ENCODE results near the gene RHBG. TPM values are rescaled to one million over a fixed set of nuclear protein-coding genes. Genes with fewer than 3 reads are reported as not detected.

Gene RHBG
- total RNA-seq, 2 donors from 2014 or later: 0.85 TPM; not detected in 1

GRCh38 chr1:156376146-156376545 lies 7.1 kb downstream of the RHBG start:
- H3K4me1 ChIP-seq (replicated peaks): no peaks in the 10 kb centered on the region
- intact Hi-C loops (cut with DNase I): no loop called here
- no peaks in the 10 kb centered on the region for H3K27me3 ChIP-seq (replicated peaks; ENCODE audit: insufficient read depth)
- 87% methylated on average over 2 of the region's 2 CpGs for WGBS
- no peaks in the 10 kb centered on the region for H3K9me3 ChIP-seq
- TF ChIP-seq CTCF (IDR thresholded peaks at IDR 0.05) (no peak), POLR2AphosphoS5 (IDR thresholded peaks at IDR 0.05) (no peak), POLR2A (IDR thresholded peaks at IDR 0.05) (no peak)
- H3K36me3 ChIP-seq: no peaks in the 10 kb centered on the region
- no peak for DNase-seq (ENCODE audit: low spot score)
- H3K4me3 ChIP-seq: no peak overlapping the region
- H3K27ac ChIP-seq: no peak overlapping the region

GRCh38 chr1:156376958-156377919 lies 8.2 kb downstream of the RHBG start:
- no peak for TF ChIP-seq CTCF (IDR thresholded peaks at IDR 0.05)
- TF ChIP-seq POLR2AphosphoS5 (IDR thresholded peaks at IDR 0.05): no peak
- no peak for DNase-seq (ENCODE audit: low spot score)
- WGBS: 70% methylated on average over 19 of the region's 20 CpGs
- Histone ChIP-seq H3K4me1 (replicated peaks) (no peaks in the 10 kb centered on the region), H3K27me3 (replicated peaks; ENCODE audit: insufficient read depth) (no peaks in the 10 kb centered on the region), H3K9me3 (no peaks in the 10 kb centered on the region), H3K4me3 (no peak overlapping the region), H3K27ac (no peak overlapping the region), H3K36me3 (no peaks in the 10 kb centered on the region)
- intact Hi-C loops (cut with DNase I): no loop called here

- Histone ChIP-seq H3K4me3 (no peak overlapping the region), H3K27ac (no peak overlapping the region), H3K9me3 (no peaks in the 10 kb centered on the region), H3K27me3 (replicated peaks; ENCODE audit: insufficient read depth) (no peaks in the 10 kb centered on the region), H3K4me1 (replicated peaks) (no peaks in the 10 kb centered on the region), H3K36me3 (no peaks in the 10 kb centered on the region)
- 81% methylated on average over 6 of the region's 6 CpGs for WGBS
- intact Hi-C loops (cut with DNase I): no loop called here
- no peak for DNase-seq (ENCODE audit: low spot score)
- no peak for TF ChIP-seq POLR2AphosphoS5 (IDR thresholded peaks at IDR 0.05)
- no peak for TF ChIP-seq CTCF (IDR thresholded peaks at IDR 0.05)
- TF ChIP-seq POLR2A (IDR thresholded peaks at IDR 0.05): no peak
These were observed 9.5 kb downstream of the RHBG start for GRCh38 chr1:156378557-156378956.

- WGBS: 44% methylated on average over 3 of the region's 3 CpGs
- no peak for TF ChIP-seq POLR2AphosphoS5 (IDR thresholded peaks at IDR 0.05)
- TF ChIP-seq CTCF (IDR thresholded peaks at IDR 0.05): no peak
- no peak for TF ChIP-seq POLR2A (IDR thresholded peaks at IDR 0.05)
- intact Hi-C loops (cut with DNase I): loop anchor here (10.0 kb wide), 1 partner anchor 235 kb away; the partner anchor contains the start of gene HAPLN2
These were observed 10.6 kb downstream of the RHBG start for GRCh38 chr1:156379420-156380165.

More at GRCh38 chr1:156379420-156380165, 10.6 kb downstream of the RHBG start:
- no peak for DNase-seq (ENCODE audit: low spot score)
- no peak overlapping the region for H3K4me3 ChIP-seq
- no peaks in the 10 kb centered on the region for H3K27me3 ChIP-seq (replicated peaks; ENCODE audit: insufficient read depth)
- no peaks in the 10 kb centered on the region for H3K36me3 ChIP-seq
- no peaks in the 10 kb centered on the region for H3K9me3 ChIP-seq
- no peak overlapping the region for H3K27ac ChIP-seq
- no peaks in the 10 kb centered on the region for H3K4me1 ChIP-seq (replicated peaks)

Measured in prostate gland (tissue), 2 donors.